Brain microvascular endothelial cell (primary cell): ENCODE measurements around the gene NACAD.

ENCODE experiments used
- DNase-seq: peaks from one replicate; pipeline ENCODE4 v3.0.0-alpha.2; 2020
- H3K27ac ChIP-seq: fragments of 250-450 bp; sonication (Bioruptor Pico); 2 replicates; pipeline ENCODE4 v1.5.1; 2020; ENCODE audit warnings: mild to moderate bottlenecking, moderate library complexity
- H3K27me3 ChIP-seq: fragments of 250-450 bp; sonication (Bioruptor Pico); replicated peaks from 2 replicates; pipeline ENCODE4 v1.5.1; 2020; ENCODE audit warnings: mild to moderate bottlenecking
- H3K36me3 ChIP-seq: fragments of 250-450 bp; sonication (Bioruptor Pico); replicated peaks from 2 replicates; pipeline ENCODE4 v1.5.1; 2020; ENCODE audit warnings: mild to moderate bottlenecking
- H3K4me3 ChIP-seq: 2 replicates; pipeline ENCODE4 v1.5.1; 2011; ENCODE audit warnings: low read depth, mild to moderate bottlenecking, control low read depth, low read length, moderate library complexity
- in situ Hi-C: cut with HindIII; loops from 2 replicates; pipeline ENCODE4 v1.10.0; 2017; ENCODE audit warnings: low sequenced_read_pairs, low pct_ligation_motif_present
- TF ChIP-seq, protein P1 (sequence below): IDR thresholded peaks from 2 replicates; pipeline ENCODE4 v1.5.1; 2011; ENCODE audit warnings: low read depth, mild to moderate bottlenecking, moderate library complexity, low read length, control low read depth, inconsistent platforms; ENCODE audit errors: missing control alignments

Gene NACAD

DNA sequence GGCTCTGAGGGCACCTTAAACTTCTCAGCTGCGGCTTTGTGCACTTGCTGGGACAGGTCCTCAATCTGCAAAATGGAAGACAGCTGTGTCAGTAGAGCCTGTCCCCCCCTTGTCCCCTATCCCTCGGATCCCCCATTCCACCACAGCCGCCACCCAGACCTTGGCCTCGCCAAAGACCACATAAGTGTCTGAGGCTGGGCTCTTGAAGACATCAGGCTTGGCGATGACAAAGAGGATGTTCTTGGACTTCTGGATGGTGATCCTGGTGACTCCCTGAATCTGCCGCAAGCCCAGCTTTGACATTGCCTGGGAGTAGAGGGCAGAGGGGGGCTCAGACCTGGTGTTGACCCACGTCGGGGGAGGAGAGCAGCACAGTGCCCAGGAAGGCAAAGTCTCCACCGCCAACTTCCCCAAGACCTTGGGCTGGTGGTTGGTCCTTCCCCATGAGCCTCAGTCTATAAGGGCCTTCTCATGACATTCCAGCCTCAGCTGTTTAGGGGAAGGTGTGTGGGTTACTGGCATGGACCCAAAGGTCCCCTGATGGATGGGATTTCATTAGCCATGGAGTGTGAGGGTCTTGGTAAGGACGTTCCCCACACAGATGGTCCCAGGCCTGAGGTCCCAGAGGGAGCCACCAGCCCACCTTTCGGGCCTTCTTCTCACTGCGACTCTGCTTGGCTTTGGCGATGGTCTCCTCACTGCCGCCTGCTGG lies 7.7 kb downstream of the NACAD start:
- no peak overlapping the region for H3K27ac ChIP-seq
- H3K27me3 ChIP-seq, result no peaks in the 10 kb centered on the region
- TF ChIP-seq, protein P1, sequence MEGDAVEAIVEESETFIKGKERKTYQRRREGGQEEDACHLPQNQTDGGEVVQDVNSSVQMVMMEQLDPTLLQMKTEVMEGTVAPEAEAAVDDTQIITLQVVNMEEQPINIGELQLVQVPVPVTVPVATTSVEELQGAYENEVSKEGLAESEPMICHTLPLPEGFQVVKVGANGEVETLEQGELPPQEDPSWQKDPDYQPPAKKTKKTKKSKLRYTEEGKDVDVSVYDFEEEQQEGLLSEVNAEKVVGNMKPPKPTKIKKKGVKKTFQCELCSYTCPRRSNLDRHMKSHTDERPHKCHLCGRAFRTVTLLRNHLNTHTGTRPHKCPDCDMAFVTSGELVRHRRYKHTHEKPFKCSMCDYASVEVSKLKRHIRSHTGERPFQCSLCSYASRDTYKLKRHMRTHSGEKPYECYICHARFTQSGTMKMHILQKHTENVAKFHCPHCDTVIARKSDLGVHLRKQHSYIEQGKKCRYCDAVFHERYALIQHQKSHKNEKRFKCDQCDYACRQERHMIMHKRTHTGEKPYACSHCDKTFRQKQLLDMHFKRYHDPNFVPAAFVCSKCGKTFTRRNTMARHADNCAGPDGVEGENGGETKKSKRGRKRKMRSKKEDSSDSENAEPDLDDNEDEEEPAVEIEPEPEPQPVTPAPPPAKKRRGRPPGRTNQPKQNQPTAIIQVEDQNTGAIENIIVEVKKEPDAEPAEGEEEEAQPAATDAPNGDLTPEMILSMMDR, result no peak
- in situ Hi-C loops, result no loop called here
- DNase-seq, result no peak
- no peak overlapping the region for H3K4me3 ChIP-seq
- peaks cover 13% of the 10 kb centered on the region for H3K36me3 ChIP-seq

DNA sequence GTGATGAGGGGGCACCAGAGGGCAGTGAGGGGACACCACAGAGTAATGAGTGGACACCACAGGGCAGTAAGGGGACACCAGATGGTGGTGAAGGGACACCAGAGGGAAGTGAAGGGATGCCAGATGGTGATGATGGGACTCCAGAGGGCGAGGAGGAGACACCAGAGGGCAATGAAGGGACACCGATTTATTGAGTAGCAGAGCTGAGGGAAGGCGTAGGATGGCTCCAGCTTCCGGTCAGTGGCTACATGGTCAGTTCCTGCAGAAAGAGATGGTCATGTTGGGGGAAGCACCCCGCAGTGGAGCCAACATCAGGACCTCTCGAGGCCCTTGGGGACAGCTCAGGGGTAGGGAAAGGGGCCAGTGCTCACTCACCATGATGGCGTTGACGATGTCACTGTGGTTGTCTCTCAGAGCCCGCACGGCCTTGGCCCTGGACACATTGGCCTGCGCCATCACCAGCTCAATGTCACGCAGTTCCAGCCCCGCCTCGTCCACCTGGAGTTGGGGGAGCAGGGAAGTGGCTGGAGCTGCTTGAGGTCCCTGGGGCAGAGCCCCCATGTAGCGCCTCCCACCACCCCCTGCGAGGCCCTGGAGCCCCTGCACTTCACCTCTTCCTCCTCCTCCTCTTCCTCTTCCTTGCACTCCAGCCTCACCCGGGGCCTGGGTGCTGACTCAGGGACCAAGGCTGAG lies 8.4 kb downstream of the NACAD start:
- no peak overlapping the region for H3K4me3 ChIP-seq
- H3K36me3 ChIP-seq, result peaks cover 19% of the 10 kb centered on the region
- in situ Hi-C loops, result no loop called here
- DNase-seq, result no peak
- TF ChIP-seq, protein P1, result no peak
- no peak overlapping the region for H3K27ac ChIP-seq
- no peaks in the 10 kb centered on the region for H3K27me3 ChIP-seq

DNA sequence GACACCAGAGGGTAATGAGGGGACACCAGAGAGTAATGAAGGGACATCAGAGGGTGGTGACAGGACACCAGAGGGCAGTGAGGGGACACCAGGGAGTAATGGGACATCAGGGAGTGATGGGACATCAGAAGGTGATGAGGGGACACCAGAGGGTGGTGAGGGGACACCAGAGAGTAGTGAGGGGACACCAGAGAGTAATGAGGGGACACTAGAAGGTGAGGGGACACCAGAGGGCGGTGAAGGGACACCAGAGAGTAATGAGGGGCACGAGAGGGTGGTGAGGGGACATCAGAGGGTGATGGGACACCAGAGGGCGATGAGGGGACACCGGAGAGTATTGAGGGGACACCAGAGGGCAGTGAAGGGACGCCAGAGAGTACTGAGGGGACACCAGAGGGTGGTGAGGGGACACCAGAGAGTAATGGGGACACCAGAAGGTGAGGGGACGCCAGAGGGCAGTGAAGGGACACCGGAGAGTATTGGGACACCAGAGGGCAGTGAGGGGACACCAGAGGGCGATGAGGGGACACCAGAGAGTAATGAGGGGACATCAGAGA lies 10.6 kb downstream of the NACAD start:
- no peak for DNase-seq
- Histone ChIP-seq H3K4me3 (no peak overlapping the region), H3K27me3 (no peaks in the 10 kb centered on the region), H3K36me3 (peaks cover 27% of the 10 kb centered on the region), H3K27ac (no peak overlapping the region)
- TF ChIP-seq, protein P1, result no peak
- in situ Hi-C loops, result no loop called here

DNA sequence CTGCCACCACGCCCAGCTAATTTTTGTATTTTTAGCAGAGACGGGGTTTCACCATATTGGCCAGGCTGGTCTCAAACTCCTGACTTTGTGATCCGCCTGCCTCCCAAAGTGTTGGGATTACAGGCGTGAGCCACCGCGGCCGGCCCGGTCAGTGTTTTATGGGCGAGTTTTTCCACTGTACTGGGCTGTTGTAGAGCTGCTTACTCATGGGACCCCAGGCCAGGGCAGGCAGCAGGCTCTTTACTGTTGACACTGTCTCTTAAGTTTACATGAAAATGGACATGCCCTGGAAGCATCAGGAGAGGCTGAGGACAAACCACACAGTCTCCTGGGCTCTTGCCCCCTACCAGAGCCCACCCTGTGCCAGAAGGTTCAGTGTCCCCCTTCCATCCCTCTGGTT lies 11.2 kb downstream of the NACAD start:
- DNase-seq, result no peak
- Histone ChIP-seq H3K36me3 (peaks cover 33% of the 10 kb centered on the region), H3K27me3 (no peaks in the 10 kb centered on the region), H3K27ac (no peak overlapping the region), H3K4me3 (no peak overlapping the region)
- in situ Hi-C loops, result no loop called here
- TF ChIP-seq, protein P1, result no peak

DNA sequence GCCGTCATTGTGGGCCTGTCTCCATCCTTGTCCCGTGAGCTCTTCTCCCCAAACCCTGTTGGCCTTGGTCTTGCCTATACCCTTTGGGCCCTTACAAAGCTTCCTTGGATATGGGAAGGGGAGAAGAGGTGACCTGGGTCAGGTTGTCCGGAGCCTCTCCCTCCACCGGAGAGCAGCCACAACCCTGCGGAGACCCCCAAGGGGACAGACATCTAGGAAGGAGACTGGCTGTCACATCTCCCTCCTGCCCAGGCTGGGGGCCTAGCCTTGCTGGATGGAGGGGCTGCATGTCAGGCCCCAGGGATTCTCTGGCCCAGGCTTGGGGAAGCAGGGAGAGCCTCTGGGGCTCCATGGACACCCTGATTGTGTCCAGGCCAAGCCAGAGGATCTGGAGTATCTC lies 11.8 kb downstream of the NACAD start:
- Histone ChIP-seq H3K27me3 (no peaks in the 10 kb centered on the region), H3K36me3 (peaks cover 34% of the 10 kb centered on the region), H3K4me3 (no peak overlapping the region), H3K27ac (no peak overlapping the region)
- in situ Hi-C loops, result no loop called here
- TF ChIP-seq, protein P1, result no peak
- no peak for DNase-seq
